GM12878 (cell line): ENCODE measurements around the gene TMEM63C. TPM values are rescaled to one million over a fixed set of nuclear protein-coding genes. Genes with fewer than 3 reads are reported as not detected.

ENCODE experiments used
- ATAC-seq: fragments of 200-7000 bp; cut with Tn5 transposase; 3 replicates; pipeline ENCODE4 v1.9.1; 2020; ENCODE audit warnings: mild to moderate bottlenecking, moderate library complexity
- BruUV-seq: library from RNA; stranded (reverse); fragments of 400-500 nt; replicated peaks from 2 replicates; lab custom pipeline; 2021; lab: Mats Ljungman, UMichigan
- CTCF ChIA-PET: fragments of 300-600 bp; sonication (Branson Sonifier 250); formaldehyde crosslinking; extraction: SDS; loops from one replicate; lab custom pipeline; 2021; ENCODE audit warnings: inconsistent platforms; lab: Yijun Ruan, JAX
- POLR2A ChIA-PET: fragments of 350-600 bp; formaldehyde crosslinking; extraction: SDS; loops from one replicate; lab custom pipeline; 2021; ENCODE audit warnings: inconsistent platforms; lab: Charles Lee
- RAD21 ChIA-PET: fragments of 300-600 bp; sonication (Branson Sonifier 250); formaldehyde crosslinking; loops from one replicate; lab custom pipeline; 2023; ENCODE audit warnings: antibody characterized with exemption; ENCODE audit not compliant: unreplicated experiment; lab: Charles Lee
- SMC1A ChIA-PET: fragments of 300-600 bp; sonication (Branson Sonifier 250); formaldehyde crosslinking; loops from one replicate; lab custom pipeline; 2023; ENCODE audit not compliant: unreplicated experiment, uncharacterized antibody; lab: Charles Lee
- DNase-seq: peaks from one replicate; pipeline ENCODE4 v3.0.0-alpha.2; 2011; ENCODE audit warnings: low read depth, low spot score
- FAIRE-seq: peaks from 3 replicates; lab custom pipeline; 2011; peaks lifted over from hg19 to GRCh38; lab: Jason Lieb, UNC
- H2AFZ ChIP-seq: 2 replicates; pipeline ENCODE4 v1.6.0; 2011; ENCODE audit warnings: low read depth, low read length, control low read depth; ENCODE audit not compliant: control insufficient read depth
- H3K27ac ChIP-seq: 2 replicates; pipeline ENCODE4 v1.5.1; 2011; ENCODE audit warnings: control low read depth; ENCODE audit not compliant: control insufficient read depth, insufficient read depth
- H3K27me3 ChIP-seq, 2 experiments: replicated peaks in 1 of 2; 2 replicates each; pipeline versions ENCODE4 v1.6.0 to v1.6.1; 2011; ENCODE audit warnings: low read length in 1 of 2; ENCODE audit not compliant: control insufficient read depth in 2 of 2, insufficient read depth in 2 of 2
- H3K36me3 ChIP-seq, 2 experiments: 2 replicates each; pipeline ENCODE4 v1.5.1; 2011; ENCODE audit warnings: low read length in 1 of 2; ENCODE audit not compliant: control insufficient read depth in 2 of 2, insufficient read depth in 2 of 2
- H3K4me1 ChIP-seq: 2 replicates; pipeline ENCODE4 v1.6.1; 2011; ENCODE audit warnings: mild to moderate bottlenecking, low read length, moderate library complexity, mixed read lengths; ENCODE audit not compliant: control insufficient read depth, insufficient read depth
- H3K4me2 ChIP-seq: 2 replicates; pipeline ENCODE4 v1.6.0; 2011; ENCODE audit warnings: control low read depth; ENCODE audit not compliant: control insufficient read depth, insufficient read depth
- H3K4me3 ChIP-seq: fragments of 200-600 bp; sonication (generic); 2 replicates; pipeline ENCODE4 v1.5.1; 2016
- H3K79me2 ChIP-seq: 2 replicates; pipeline ENCODE4 v1.6.0; 2011; ENCODE audit warnings: low read length; ENCODE audit not compliant: control insufficient read depth, insufficient read depth
- H3K9ac ChIP-seq: 2 replicates; pipeline ENCODE4 v1.8.0; 2011; ENCODE audit warnings: low read length, control low read depth, mixed read lengths; ENCODE audit not compliant: control insufficient read depth, insufficient read depth
- H3K9me3 ChIP-seq: replicated peaks from 3 replicates; pipeline ENCODE4 v1.5.1; 2011; ENCODE audit warnings: mild to moderate bottlenecking, low read length; ENCODE audit not compliant: control insufficient read depth, insufficient read depth
- H4K20me1 ChIP-seq: 2 replicates; pipeline ENCODE4 v1.6.0; 2011; ENCODE audit not compliant: control insufficient read depth, insufficient read depth
- ATF2 ChIP-seq: IDR thresholded peaks from 2 replicates; pipeline ENCODE4 v1.6.1; 2012; ENCODE audit warnings: low read length, inconsistent platforms
- ATF7 ChIP-seq: fragments of 450-650 bp; IDR thresholded peaks from 2 replicates; pipeline ENCODE4 v1.6.1; 2016; ENCODE audit warnings: low read depth, mild to moderate bottlenecking
- CREB1 ChIP-seq: IDR thresholded peaks from 2 replicates; pipeline ENCODE4 v1.6.1; 2012; ENCODE audit warnings: low read depth, mild to moderate bottlenecking, inconsistent platforms
- MTA2 ChIP-seq: fragments of 450-650 bp; IDR thresholded peaks from 2 replicates; pipeline ENCODE4 v1.6.1; 2016; ENCODE audit warnings: low read depth, mild to moderate bottlenecking, moderate library complexity
- MYC ChIP-seq: IDR thresholded peaks from 2 replicates; pipeline ENCODE4 v1.6.1; 2011; ENCODE audit warnings: mild to moderate bottlenecking, low read length, moderate library complexity, inconsistent platforms; ENCODE audit not compliant: insufficient read depth, insufficient replicate concordance, insufficient read length, severe bottlenecking
- NBN ChIP-seq: fragments of 450-650 bp; IDR thresholded peaks from 2 replicates; pipeline ENCODE4 v1.6.1; 2016
- NFYB ChIP-seq: IDR thresholded peaks from 2 replicates; pipeline ENCODE4 v1.6.1; 2011; ENCODE audit warnings: low read depth, mild to moderate bottlenecking, low read length, improper control_type of control experiment, moderate library complexity; ENCODE audit not compliant: insufficient read depth
- NR2C1 ChIP-seq: fragments of 450-650 bp; IDR thresholded peaks from 2 replicates; pipeline ENCODE4 v1.6.1; 2017; ENCODE audit warnings: antibody characterized with exemption, mild to moderate bottlenecking, moderate library complexity
- PRDM15 ChIP-seq: fragments of 450-650 bp; formaldehyde crosslinking; IDR thresholded peaks from 2 replicates; pipeline ENCODE4 v1.4.0; 2020; ENCODE audit warnings: mild to moderate bottlenecking, moderate library complexity
- RCOR1 ChIP-seq: conservative IDR thresholded peaks from 2 replicates; pipeline ENCODE4 v1.6.1; 2012; ENCODE audit warnings: low read depth, low read length, improper control_type of control experiment
- SMARCA5 ChIP-seq: fragments of 450-650 bp; IDR thresholded peaks from 2 replicates; pipeline ENCODE4 v1.6.1; 2017; ENCODE audit warnings: mild to moderate bottlenecking
- TBL1XR1 ChIP-seq: IDR thresholded peaks from 2 replicates; pipeline ENCODE4 v1.6.1; 2012; ENCODE audit warnings: low read depth, low read length, improper control_type of control experiment
- TCF3 ChIP-seq: IDR thresholded peaks from 2 replicates; pipeline ENCODE4 v1.6.1; 2012; ENCODE audit warnings: low read depth, mild to moderate bottlenecking, low read length, borderline replicate concordance; ENCODE audit not compliant: insufficient read depth
- TCF7 ChIP-seq: IDR thresholded peaks from 2 replicates; pipeline ENCODE4 v1.6.1; 2014; ENCODE audit warnings: antibody characterized with exemption, borderline replicate concordance
- ZBTB33 ChIP-seq: fragments of 450-650 bp; IDR thresholded peaks from 2 replicates; pipeline ENCODE4 v1.6.1; 2017; ENCODE audit warnings: mild to moderate bottlenecking
- WGBS: methylation state at CpG from one replicate; pipeline ENCODE4 v1.1.6; 2016; ENCODE audit warnings: low lambda C conversion rate; ENCODE audit not compliant: insufficient replicate concordance, insufficient coverage; ENCODE audit errors: missing lambda C conversion rate; 5-methylcytosine and 5-hydroxymethylcytosine counted together
- in situ Hi-C: fragments of 300-500 bp; cut with MboI; formaldehyde crosslinking; loops from 9 replicates; pipeline ENCODE4 v1.14.3; 2018; ENCODE audit warnings: mixed read lengths
- intact Hi-C: fragments of 100-400 bp; cut with micrococcal nuclease; formaldehyde crosslinking; loops from one replicate; pipeline ENCODE4 v1.14.2; 2022; ENCODE audit not compliant: unreplicated experiment
- polyA plus RNA-seq, 11 experiments: library from polyadenylated mRNA; depleted of rRNA in 4 of 11; unstranded in 6 of 11; stranded (reverse) in 5 of 11; fragments of >200 nt; fragmentation: Nextera tagmentation in 4 of 11; fragmentation: Illumina TruSeq in 1 of 11; extraction: Ambion mirVana in 4 of 11; extraction: Trizol in 1 of 11; gene quantifications; 1 replicate in 1 of 11; 2 replicates in 10 of 11; pipeline versions ENCODE4 v1.2.1 to v1.2.3, GENCODE V29; 2011 to 2016; ENCODE audit warnings: inconsistent platforms in 2 of 11, missing spikeins in 2 of 11, low read depth in 1 of 11
- total RNA-seq, 4 experiments: library from RNA; depleted of rRNA in 3 of 4; stranded (reverse); fragments of >200 nt in 3 of 4; fragmentation: Illumina TruSeq in 1 of 4; extraction: Trizol in 1 of 4; gene quantifications; 2 replicates each; pipeline versions ENCODE4 v1.2.1 to v1.2.3, GENCODE V29; 2013 to 2021

The TMEM63C gene
- total and polyA plus RNA-seq, 10 of the 15 experiments (the other 5 are each of a cell fraction or from before 2014, with no cell fraction given): 0.06 to 1.3 (median 0.39) TPM; not detected in 4

GRCh38 chr14:77158882-77159255 lies 22.7 kb upstream of the TMEM63C start (continued):
- no peak for TF ChIP-seq ZBTB33
- TF ChIP-seq NBN: no peak
- TF ChIP-seq NFYB: no peak
- no peak for TF ChIP-seq RCOR1
- TF ChIP-seq CREB1: no peak
- TF ChIP-seq TCF3: no peak
- TF ChIP-seq TCF7: no peak

- Histone ChIP-seq H3K9ac (no peak overlapping the region), H3K4me1 (no peaks in the 10 kb centered on the region), H3K4me2 (no peak overlapping the region), H3K27ac (no peak overlapping the region), H3K4me3 (no peak overlapping the region), H3K9me3 (no peaks in the 10 kb centered on the region), H3K79me2 (no peaks in the 10 kb centered on the region), H3K27me3 (no peaks in the 10 kb centered on the region), H3K36me3 (no peaks in the 10 kb centered on the region), H2AFZ (no peak overlapping the region), H4K20me1 (no peaks in the 10 kb centered on the region)
- ChIA-PET RAD21 (no interaction called here), POLR2A (no interaction called here), SMC1A (no interaction called here), CTCF (no interaction called here)
- no peak for TF ChIP-seq MYC
- no peak for TF ChIP-seq MTA2
- no peak for TF ChIP-seq PRDM15
- no peak for TF ChIP-seq ATF2
- no peak for TF ChIP-seq TBL1XR1
- TF ChIP-seq ATF7: no peak
- TF ChIP-seq SMARCA5: no peak
- TF ChIP-seq NR2C1: no peak
- whole genome bisulfite sequencing: 26% methylated on average over 4 of the region's 4 CpGs
- DNase-seq: no peak
- in situ Hi-C loops (no loop called here), intact Hi-C loops (no loop called here)
- no TSS peak for BruUV-seq
- no peak for ATAC-seq
- no peak for FAIRE-seq
Measured at GRCh38 chr14:77161011-77161410, 20.6 kb upstream of the TMEM63C start.
